ENCODE results near the gene KIAA0825. TPM values are rescaled to one million over a fixed set of nuclear protein-coding genes. Genes with fewer than 3 reads are reported as not detected.

The KIAA0825 gene
- total RNA-seq, 1 experiment from 2014 or later, result 0.07 TPM

DNA sequence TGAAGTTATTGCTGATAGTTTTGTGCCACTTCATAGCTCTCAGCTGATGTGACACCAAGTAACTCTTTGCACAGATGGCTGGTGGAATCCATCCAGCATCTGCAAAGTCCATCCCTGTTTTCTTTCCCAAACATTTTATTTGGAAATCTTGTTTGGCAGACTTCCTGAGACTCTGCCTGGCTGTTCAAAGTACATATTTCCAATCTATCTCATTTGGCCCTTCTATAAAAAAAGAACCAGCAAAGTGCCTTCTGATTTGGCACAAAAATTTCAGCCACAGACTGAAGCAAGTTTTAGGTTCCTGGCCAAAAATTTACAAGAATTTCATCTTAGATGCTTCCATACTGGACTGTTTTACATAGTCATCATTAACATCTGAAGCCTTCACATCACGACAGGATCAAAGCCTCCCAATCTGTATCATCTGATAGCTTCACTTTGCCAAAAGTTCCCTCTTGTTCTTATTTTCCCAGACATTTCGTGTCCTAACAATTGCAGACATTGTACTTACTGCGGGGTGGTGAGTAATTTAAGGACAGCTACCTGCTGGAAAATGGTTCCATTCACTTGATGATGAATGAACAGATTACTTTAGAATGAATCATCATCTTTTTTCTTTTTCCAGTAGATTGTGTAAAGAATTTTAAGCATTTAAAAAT lies 377.3 kb downstream of the KIAA0825 start:
- Histone ChIP-seq H3K4me2 (ENCODE audit: low read length) (peak overlapping the region; percentile 67), H3K27ac (ENCODE audit: low read length) (peak overlapping the region; percentile 82), H3K4me1 (ENCODE audit: insufficient read depth, low read length) (peaks cover 19% of the 10 kb centered on the region), H2AFZ (ENCODE audit: low read length) (peak overlapping the region; percentile 74), H4K20me1 (ENCODE audit: low read length) (no peaks in the 10 kb centered on the region), H3F3A (ENCODE audit: low read length, unreplicated experiment) (no peaks in the 10 kb centered on the region), H3K4me3 (ENCODE audit: low read length) (peak overlapping the region; percentile 13; the same call in 1 of the 2 replicates), H3K27me3 (ENCODE audit: low read length) (no peaks in the 10 kb centered on the region), H3K36me3 (ENCODE audit: low read depth, low read length) (no peaks in the 10 kb centered on the region), H3K9me2 (replicated peaks; ENCODE audit: low read length) (no peaks in the 10 kb centered on the region), H3K79me2 (ENCODE audit: low read length) (no peaks in the 10 kb centered on the region), H3K9me3 (ENCODE audit: low read length) (no peaks in the 10 kb centered on the region), H3K9ac (ENCODE audit: low read length) (0 out of 2 replicates have a peak overlapping the region, but pooled peaks have one; percentile 9)
- intact Hi-C loops (cut with micrococcal nuclease), result loop anchor here (10.0 kb wide), 1 partner anchor 86 kb away; no protein-coding TSS in a partner anchor
- POLR2A ChIA-PET (ENCODE audit: unreplicated experiment), result no interaction called here
- BruUV-seq (replicated peaks), result no TSS peak
- CTCF ChIA-PET, result interaction anchor here (0.9 kb wide), 1 partner anchor 497 kb away, joined by 3 read pairs; no protein-coding TSS in a partner anchor
- peak; percentile 88 for ATAC-seq
- DNase-seq, result peak; percentile 77
- TF ChIP-seq EZH2 (IDR thresholded peaks at IDR 0.05; ENCODE audit: low read length, unreplicated experiment), result no peak
- TF ChIP-seq, protein P1, sequence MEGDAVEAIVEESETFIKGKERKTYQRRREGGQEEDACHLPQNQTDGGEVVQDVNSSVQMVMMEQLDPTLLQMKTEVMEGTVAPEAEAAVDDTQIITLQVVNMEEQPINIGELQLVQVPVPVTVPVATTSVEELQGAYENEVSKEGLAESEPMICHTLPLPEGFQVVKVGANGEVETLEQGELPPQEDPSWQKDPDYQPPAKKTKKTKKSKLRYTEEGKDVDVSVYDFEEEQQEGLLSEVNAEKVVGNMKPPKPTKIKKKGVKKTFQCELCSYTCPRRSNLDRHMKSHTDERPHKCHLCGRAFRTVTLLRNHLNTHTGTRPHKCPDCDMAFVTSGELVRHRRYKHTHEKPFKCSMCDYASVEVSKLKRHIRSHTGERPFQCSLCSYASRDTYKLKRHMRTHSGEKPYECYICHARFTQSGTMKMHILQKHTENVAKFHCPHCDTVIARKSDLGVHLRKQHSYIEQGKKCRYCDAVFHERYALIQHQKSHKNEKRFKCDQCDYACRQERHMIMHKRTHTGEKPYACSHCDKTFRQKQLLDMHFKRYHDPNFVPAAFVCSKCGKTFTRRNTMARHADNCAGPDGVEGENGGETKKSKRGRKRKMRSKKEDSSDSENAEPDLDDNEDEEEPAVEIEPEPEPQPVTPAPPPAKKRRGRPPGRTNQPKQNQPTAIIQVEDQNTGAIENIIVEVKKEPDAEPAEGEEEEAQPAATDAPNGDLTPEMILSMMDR (conservative IDR thresholded peaks at IDR 0.05; ENCODE audit: low read depth, low read length), result no peak
- no peak for TF ChIP-seq EZH2phosphoT487 (IDR thresholded peaks at IDR 0.05; ENCODE audit: borderline replicate concordance, low read length)

DNA sequence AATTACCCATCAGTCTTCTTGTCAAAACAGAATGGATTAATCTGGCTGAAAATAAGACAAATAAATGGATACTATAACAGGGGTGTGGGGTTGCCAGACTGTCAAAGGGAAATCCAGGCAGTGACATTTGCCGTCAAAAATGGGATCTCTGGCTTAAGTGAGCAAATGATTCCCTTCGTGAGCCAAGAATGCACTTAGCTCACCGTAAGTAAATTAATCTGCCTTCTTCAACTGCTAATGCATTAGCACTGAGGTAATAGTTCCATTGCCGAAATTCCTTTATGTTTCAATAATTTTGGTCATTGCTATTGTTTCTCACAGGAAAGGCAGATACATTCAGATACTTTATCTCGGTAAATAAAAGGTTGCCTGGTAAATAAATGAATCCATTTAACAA lies 377.8 kb downstream of the KIAA0825 start:
- H3K9me3 ChIP-seq (ENCODE audit: low read length), result no peaks in the 10 kb centered on the region
- no peaks in the 10 kb centered on the region for H3F3A ChIP-seq (ENCODE audit: low read length, unreplicated experiment)
- peak overlapping the region; percentile 82 for H3K27ac ChIP-seq (ENCODE audit: low read length)
- no peak overlapping the region for H3K4me3 ChIP-seq (ENCODE audit: low read length)
- TF ChIP-seq EZH2 (IDR thresholded peaks at IDR 0.05; ENCODE audit: low read length, unreplicated experiment) (no peak), EZH2phosphoT487 (IDR thresholded peaks at IDR 0.05; ENCODE audit: borderline replicate concordance, low read length) (no peak)
- TF ChIP-seq, protein P1 (conservative IDR thresholded peaks at IDR 0.05; ENCODE audit: low read depth, low read length), result no peak
- CTCF ChIA-PET, result no interaction called here
- no TSS peak for BruUV-seq (replicated peaks)
- no peaks in the 10 kb centered on the region for H3K79me2 ChIP-seq (ENCODE audit: low read length)
- peaks cover 19% of the 10 kb centered on the region for H3K4me1 ChIP-seq (ENCODE audit: insufficient read depth, low read length)
- DNase-seq (no peak), ATAC-seq (no peak)
- peak overlapping the region; percentile 67 for H3K4me2 ChIP-seq (ENCODE audit: low read length)
- POLR2A ChIA-PET (ENCODE audit: unreplicated experiment), result no interaction called here
- intact Hi-C loops (cut with micrococcal nuclease), result loop anchor here (10.0 kb wide), 1 partner anchor 86 kb away; no protein-coding TSS in a partner anchor
- no peaks in the 10 kb centered on the region for H4K20me1 ChIP-seq (ENCODE audit: low read length)
- peak overlapping the region; percentile 74 for H2AFZ ChIP-seq (ENCODE audit: low read length)
- no peaks in the 10 kb centered on the region for H3K36me3 ChIP-seq (ENCODE audit: low read depth, low read length)
- 0 out of 2 replicates have a peak overlapping the region, but pooled peaks have one; percentile 9 for H3K9ac ChIP-seq (ENCODE audit: low read length)
- H3K9me2 ChIP-seq (replicated peaks; ENCODE audit: low read length), result no peaks in the 10 kb centered on the region
- no peaks in the 10 kb centered on the region for H3K27me3 ChIP-seq (ENCODE audit: low read length)

DNA sequence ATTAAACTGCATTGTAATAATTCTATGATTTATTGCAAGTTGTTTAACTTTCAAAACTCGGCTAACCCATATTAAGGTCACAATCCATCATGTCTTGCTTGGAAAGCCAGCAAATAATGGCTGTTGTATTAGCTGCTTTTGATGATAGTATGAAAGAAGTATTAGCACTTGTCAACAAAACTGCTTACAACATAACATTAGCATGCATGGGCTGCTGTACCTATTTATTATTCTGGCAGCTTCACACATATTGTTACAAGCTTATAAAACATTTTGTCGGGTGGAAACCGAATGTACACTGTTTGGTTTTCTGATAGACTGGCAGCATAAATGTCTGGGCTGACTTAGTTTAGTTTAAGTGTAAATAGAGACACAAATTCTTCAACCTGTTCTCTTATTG lies 378.3 kb downstream of the KIAA0825 start:
- Histone ChIP-seq H3K4me2 (ENCODE audit: low read length) (no peak overlapping the region), H3K36me3 (ENCODE audit: low read depth, low read length) (no peaks in the 10 kb centered on the region), H3K27ac (ENCODE audit: low read length) (peak overlapping the region; percentile 82), H3K79me2 (ENCODE audit: low read length) (no peaks in the 10 kb centered on the region), H3K4me3 (ENCODE audit: low read length) (no peak overlapping the region), H3K4me1 (ENCODE audit: insufficient read depth, low read length) (peaks cover 19% of the 10 kb centered on the region), H3K9ac (ENCODE audit: low read length) (no peak overlapping the region), H4K20me1 (ENCODE audit: low read length) (no peaks in the 10 kb centered on the region), H3K9me2 (replicated peaks; ENCODE audit: low read length) (no peaks in the 10 kb centered on the region), H2AFZ (ENCODE audit: low read length) (no peak overlapping the region), H3K9me3 (ENCODE audit: low read length) (no peaks in the 10 kb centered on the region), H3F3A (ENCODE audit: low read length, unreplicated experiment) (no peaks in the 10 kb centered on the region), H3K27me3 (ENCODE audit: low read length) (no peaks in the 10 kb centered on the region)
- POLR2A ChIA-PET (ENCODE audit: unreplicated experiment), result interaction anchor here (0.6 kb wide), 1 partner anchor 12 kb away, joined by 3 read pairs; no protein-coding TSS in a partner anchor
- TF ChIP-seq EZH2phosphoT487 (IDR thresholded peaks at IDR 0.05; ENCODE audit: borderline replicate concordance, low read length), result no peak
- TF ChIP-seq, protein P1 (conservative IDR thresholded peaks at IDR 0.05; ENCODE audit: low read depth, low read length), result no peak
- TF ChIP-seq EZH2 (IDR thresholded peaks at IDR 0.05; ENCODE audit: low read length, unreplicated experiment), result no peak
- ATAC-seq (no peak), DNase-seq (no peak)
- intact Hi-C loops (cut with micrococcal nuclease), result loop anchor here (10.0 kb wide), 1 partner anchor 85 kb away; no protein-coding TSS in a partner anchor
- CTCF ChIA-PET, result no interaction called here
- no TSS peak for BruUV-seq (replicated peaks)

Data from PC-3 (cell line).